Measurements from ENCODE around the gene B3GAT2.

The B3GAT2 gene

GRCh38 chr6:70886071-70886470 lies 70.8 kb downstream of the B3GAT2 start:
- no peak overlapping the region for H3K4me3 ChIP-seq (ENCODE audit: control insufficient read depth, low read depth, low read length)
- no peak for TF ChIP-seq CTCF (IDR thresholded peaks at IDR 0.05; ENCODE audit: control insufficient read depth, insufficient read depth, low read depth, low read length, missing control alignments)
- DNase-seq (ENCODE audit: low read depth), result no peak

GRCh38 chr6:70884074-70884983 lies 72.5 kb downstream of the B3GAT2 start:
- H3K4me3 ChIP-seq (ENCODE audit: control insufficient read depth, low read depth, low read length), result no peak overlapping the region
- TF ChIP-seq CTCF (IDR thresholded peaks at IDR 0.05; ENCODE audit: control insufficient read depth, insufficient read depth, low read depth, low read length, missing control alignments), result peak; percentile 90
- peak; percentile 8 for DNase-seq (ENCODE audit: low read depth)

GRCh38 chr6:70879496-70879895 lies 77.4 kb downstream of the B3GAT2 start:
- TF ChIP-seq CTCF (IDR thresholded peaks at IDR 0.05; ENCODE audit: control insufficient read depth, insufficient read depth, low read depth, low read length, missing control alignments), result no peak
- no peak overlapping the region for H3K4me3 ChIP-seq (ENCODE audit: control insufficient read depth, low read depth, low read length)
- no peak for DNase-seq (ENCODE audit: low read depth)

GRCh38 chr6:70874181-70874913 lies 82.5 kb downstream of the B3GAT2 start:
- TF ChIP-seq CTCF (IDR thresholded peaks at IDR 0.05; ENCODE audit: control insufficient read depth, insufficient read depth, low read depth, low read length, missing control alignments), result no peak
- DNase-seq (ENCODE audit: low read depth), result no peak

GRCh38 chr6:70872469-70872868 lies 84.4 kb downstream of the B3GAT2 start:
- no peak for TF ChIP-seq CTCF (IDR thresholded peaks at IDR 0.05; ENCODE audit: control insufficient read depth, insufficient read depth, low read depth, low read length, missing control alignments)
- DNase-seq (ENCODE audit: low read depth), result no peak
- H3K4me3 ChIP-seq (ENCODE audit: control insufficient read depth, low read depth, low read length), result no peak overlapping the region

More at GRCh38 chr6:70874181-70874913, 82.5 kb downstream of the B3GAT2 start:
- no peak overlapping the region for H3K4me3 ChIP-seq (ENCODE audit: control insufficient read depth, low read depth, low read length)

GRCh38 chr6:70864401-70864800 lies 92.5 kb downstream of the B3GAT2 start:
- no peak overlapping the region for H3K4me3 ChIP-seq (ENCODE audit: control insufficient read depth, low read depth, low read length)
- no peak for DNase-seq (ENCODE audit: low read depth)
- TF ChIP-seq CTCF (IDR thresholded peaks at IDR 0.05; ENCODE audit: control insufficient read depth, insufficient read depth, low read depth, low read length, missing control alignments), result no peak

Measured in AG09309 (cell line).